T1000 (cell line): ENCODE measurements around the gene PLEKHA8.

Experiments
- DNase-seq: peaks from one replicate; lab custom pipeline; 2025; ENCODE audit warnings: mixed read lengths; lab: John Stamatoyannopoulos, UW

The PLEKHA8 gene

GRCh38 chr7:30112103-30112713, 84.0 kb downstream of the PLEKHA8 start:
- DNase-seq: no peak

DNA sequence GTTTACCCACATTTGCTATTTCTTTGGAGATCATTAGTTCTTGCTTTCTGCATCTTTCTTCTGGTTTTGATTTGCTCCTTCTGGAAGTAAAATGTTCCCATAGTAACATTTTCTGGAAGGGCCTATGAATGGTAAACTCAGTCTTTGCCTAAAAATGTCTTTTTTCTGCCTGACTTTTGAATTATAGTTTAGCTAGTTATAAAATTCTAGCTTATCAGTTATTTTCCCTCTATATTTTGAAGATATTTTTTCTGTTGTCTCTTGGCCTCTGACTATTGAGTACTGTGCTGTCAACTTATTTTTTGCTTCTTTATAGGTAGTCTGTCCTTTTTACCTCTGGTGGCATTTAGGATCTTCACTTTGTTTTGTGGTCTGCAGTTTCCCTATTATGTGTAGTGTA, 84.9 kb downstream of the PLEKHA8 start:
- DNase-seq: no peak

- no peak for DNase-seq
Measured at GRCh38 chr7:30114536-30115238, 86.5 kb downstream of the PLEKHA8 start.

DNA sequence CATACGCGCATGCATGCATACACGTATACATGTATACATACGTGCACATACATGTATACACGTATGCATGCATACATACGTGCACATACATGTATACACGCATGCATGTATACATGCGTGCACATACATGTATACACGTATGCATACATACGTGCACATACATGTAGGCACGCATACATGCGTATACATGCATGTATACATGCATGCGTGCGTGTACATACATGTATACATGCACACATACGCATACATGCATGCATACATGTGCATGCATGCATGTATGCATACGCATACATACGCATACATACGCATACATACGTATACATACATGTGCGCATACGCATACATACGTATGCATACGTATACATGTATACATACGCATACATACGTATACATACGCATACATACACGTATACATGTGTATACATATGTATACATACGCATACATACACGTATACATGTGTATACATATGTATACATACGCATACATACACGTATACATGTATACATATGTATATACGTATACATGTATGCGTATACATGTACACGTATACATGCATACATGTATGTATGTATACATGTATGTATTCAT, 87.6 kb downstream of the PLEKHA8 start:
- no peak for DNase-seq

- no peak for DNase-seq
Measured at GRCh38 chr7:30116771-30117170, 88.6 kb downstream of the PLEKHA8 start.

DNA sequence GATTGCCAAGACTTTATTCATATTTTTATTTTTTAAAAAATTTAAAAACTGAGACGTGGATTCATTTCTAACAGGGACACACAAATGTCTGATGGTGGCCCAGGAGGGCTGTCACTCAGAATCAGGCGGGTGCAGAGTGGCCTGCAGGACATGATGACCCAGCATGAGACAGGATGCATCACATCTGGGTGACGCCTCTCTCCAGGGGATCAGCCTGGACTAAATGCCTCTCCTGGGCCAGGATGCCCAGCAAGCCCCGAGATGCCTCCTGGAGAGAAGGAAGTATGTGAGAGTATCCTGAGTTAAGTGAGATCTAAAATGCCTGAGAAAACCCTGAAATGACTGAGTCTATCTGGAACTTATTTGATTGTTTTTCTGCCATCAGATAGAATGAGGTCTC, 89.7 kb downstream of the PLEKHA8 start:
- no peak for DNase-seq

DNA sequence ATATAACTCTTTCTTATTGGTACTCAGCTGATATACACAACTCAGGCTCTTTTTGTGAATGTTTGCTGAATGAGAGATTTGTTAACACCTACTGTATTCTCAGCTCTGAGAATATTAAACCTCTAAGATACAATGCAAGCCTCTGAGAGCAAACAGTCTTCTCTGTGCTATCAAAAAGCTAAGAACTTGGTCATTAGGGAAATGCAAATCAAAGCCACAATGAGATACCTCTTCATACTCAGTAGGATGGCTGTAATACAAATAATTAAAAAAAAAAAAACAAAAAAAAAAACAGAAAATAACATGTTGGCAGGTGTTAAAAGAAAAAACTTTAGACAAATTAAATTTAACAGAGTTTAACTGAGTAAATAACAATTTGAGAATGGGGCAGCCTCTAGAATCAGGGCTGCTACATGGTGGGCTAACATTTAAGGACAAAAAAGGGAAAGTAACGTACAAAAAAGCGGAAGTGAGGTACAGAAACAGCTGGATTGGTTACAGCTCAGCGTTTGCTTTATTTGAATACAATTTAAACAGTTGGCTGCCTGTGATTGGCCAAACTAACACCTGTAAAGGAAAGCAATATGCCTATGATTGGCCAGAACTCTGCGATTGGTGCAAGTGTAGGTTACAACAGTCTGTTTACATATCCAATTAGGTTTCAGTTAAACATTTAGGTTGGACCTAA, 91.8 kb downstream of the PLEKHA8 start:
- no peak for DNase-seq

DNA sequence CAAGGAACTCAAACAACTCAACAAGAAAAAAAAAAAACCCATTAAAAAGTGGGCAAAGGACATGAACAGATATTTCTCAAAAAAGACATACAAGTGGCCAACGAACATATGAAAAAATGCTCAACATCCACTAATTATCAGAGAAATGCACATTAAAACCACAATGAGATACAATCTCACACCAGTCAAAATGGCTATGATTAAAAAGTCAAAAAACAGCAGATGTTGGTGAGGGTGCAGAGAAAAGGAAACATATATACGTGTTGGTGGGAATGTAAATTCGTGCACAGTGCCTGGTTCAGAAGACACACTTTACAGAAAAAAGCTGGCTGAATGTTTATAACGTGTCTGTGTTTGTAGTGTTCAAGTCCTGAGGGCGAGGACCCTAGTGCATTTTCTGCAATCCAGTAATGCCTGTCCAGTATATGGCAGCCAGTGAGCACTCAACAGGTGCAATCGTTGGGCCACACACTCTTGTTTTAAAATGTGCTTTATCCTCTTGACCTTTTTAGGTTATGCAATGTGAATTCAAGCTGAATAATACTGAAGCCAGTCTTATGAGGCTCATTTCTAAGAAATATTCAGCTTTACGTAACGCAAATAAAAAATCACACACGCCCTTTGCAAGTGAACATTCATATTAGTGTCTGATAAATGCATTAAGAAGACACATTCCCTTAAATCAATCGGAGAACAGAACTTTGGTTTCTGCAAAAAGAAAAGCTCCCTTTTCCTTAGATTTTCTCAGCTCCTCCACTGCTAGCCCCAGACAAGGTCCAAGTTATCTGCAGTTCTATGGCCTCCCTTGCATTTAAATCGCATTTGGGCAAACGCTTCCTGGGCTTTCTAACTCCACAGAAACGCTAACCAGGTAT, 105.8 kb downstream of the PLEKHA8 start:
- no peak for DNase-seq

DNA sequence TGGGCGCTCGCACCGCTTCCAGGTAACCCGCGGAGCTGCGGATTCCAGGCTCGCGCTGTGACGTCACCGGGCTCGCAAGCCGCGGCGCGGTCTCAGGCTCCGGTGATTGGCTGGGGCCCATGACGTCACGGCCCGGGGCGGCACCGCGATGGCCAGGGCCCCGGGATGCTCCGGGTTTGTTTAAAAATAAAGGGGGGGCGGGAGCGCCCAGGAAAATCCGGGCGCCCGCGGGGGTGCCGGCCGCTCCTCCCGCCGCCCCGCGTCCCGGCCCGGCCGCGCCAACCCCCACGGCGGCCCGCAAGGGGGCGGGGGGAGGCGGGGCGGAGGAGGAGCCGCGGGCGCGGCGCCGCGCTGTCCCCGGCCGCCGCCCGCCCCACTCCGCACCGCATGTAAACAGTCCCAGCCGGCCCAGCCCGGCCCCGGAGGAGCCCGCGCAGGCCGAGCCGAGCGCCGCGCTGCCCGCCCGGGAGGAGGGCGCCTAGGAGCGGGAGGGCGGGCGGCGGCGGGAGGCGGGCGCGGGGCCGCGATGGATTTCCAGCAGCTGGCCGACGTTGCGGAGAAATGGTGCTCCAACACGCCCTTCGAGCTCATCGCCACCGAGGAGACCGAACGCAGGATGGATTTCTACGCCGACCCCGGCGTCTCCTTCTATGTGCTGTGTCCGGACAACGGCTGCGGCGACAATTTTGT, 106.5 kb downstream of the PLEKHA8 start, which contains the start of gene MTURN:
MTURN (plus strand) TSS at position 376 of the 690 bp plus-strand sequence; CDS start at position 527, 151 bp downstream.
- DNase-seq: peak; percentile 80

DNA sequence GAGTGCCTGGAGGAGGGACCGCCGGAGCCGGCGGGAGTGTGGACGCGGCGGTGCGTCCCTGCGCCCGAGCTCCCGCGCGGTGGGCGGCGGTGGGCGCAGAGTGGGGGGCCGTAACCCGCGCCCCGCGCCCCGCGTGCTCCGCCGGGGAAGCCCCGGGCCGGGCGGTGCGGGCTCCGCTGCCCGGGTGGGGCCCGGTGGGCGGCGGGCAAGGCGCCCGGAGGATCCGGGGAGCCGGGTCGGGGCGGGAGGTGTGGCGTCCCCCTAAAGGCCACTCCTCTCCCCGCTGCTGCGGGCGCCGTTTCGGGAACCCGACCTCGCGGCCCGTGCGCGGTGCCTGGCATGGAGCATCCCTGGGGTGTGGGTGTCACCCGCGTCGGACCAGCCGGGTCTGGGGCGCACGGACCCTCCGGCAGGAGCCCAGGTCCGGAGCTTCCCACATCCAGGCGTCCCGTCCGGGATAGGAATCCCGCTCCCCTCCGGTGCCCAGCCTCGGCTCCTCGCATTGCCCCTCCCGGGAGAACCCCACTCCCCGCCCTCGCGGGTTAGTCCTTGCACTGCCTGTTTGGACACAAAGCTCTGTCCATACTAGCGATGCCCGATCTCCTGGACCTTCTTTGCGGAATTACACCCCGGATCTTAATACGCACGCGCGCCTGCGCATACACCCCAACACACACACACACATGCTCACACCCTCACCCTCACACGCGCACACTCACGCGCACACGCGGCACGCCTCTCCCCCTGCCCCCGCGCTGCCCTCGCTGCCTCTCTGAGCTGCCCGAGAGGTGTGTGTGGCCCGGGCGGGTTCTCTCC, 107.3 kb downstream of the PLEKHA8 start:
- DNase-seq: peak; percentile 55

- DNase-seq: no peak
Measured at GRCh38 chr7:30136117-30136731, 108.0 kb downstream of the PLEKHA8 start.

DNA sequence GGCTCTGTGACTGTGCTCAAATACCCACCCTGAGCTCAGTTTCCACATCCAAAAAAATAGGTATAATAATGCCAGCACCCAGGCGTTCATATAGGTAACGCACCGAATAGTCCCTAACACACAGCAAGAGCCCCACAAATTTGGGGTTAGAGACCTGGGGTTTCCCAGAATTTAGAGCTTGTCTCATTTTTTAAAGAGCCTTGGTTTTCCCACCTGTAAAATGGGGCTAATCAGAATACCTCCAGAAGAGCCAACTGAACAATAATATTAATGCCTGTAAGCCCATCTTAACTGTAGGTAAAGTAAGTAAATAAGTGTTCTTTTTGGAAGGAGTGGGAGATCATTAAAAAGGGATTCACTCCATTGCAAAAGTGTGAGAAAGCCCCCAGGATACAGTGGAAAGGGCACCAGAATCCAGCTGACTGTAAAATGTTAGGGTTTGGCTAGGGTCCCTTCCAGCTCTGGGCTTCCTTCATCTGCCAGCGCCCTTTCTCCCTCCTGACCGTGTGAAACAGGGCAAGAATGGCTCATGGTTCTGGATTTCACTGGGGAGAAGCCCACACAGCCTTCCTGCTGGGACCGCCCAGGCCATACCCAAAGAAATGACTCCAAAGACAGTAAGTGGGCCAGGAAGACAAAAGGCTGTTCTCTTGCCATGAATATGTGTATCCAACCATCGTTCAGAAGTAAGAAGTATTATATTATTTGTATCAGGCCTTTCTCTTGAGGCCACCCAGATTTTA, 108.7 kb downstream of the PLEKHA8 start:
- DNase-seq: no peak

DNA sequence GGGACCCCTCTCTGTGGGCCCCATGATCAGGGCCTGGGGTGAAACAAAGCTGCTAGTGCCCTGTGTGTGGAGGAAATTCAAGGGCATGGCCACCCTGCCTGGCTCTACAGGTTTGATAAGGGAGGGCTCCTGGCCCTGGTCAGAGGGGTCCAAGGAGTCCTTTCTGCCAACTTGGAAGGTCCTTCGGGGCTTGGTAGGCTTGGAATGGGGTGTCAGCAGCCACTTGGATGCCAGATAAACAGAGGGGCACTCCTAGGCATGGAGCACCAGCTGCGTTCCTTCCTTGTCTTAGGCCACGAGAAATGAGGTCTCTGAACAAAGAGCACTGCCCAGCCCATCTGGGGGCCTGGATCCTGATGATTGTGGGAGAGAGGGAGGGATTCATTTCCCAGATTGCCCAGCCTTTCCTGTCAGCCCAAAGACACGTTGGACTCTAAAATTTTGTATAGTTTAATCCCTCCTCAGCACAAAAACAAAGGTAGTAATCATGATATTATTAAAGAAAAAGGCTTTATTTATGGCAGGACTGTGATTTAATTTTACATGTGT, 111.7 kb downstream of the PLEKHA8 start:
- no peak for DNase-seq

DNA sequence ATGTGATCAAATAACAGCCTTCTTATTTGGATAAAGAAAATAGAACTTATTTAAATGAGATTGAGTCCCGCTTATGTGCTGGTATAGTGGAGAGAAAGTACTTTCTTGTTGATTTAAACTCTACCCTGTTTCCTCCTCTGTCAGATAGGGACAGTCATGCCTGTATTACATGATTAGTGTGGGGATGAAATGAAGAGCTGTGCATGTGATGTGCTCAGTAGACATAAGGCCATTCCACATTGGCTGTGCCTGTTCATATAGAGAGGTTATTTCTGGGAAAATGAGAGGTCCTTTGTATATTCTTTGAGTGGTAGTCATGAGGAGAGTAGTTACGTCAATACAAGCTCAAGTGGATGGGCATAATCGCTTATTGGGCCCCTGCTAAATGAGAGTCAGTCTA, 112.2 kb downstream of the PLEKHA8 start:
- no peak for DNase-seq

GRCh38 chr7:30142710-30143109, 114.5 kb downstream of the PLEKHA8 start:
- DNase-seq: peak; percentile 3

DNA sequence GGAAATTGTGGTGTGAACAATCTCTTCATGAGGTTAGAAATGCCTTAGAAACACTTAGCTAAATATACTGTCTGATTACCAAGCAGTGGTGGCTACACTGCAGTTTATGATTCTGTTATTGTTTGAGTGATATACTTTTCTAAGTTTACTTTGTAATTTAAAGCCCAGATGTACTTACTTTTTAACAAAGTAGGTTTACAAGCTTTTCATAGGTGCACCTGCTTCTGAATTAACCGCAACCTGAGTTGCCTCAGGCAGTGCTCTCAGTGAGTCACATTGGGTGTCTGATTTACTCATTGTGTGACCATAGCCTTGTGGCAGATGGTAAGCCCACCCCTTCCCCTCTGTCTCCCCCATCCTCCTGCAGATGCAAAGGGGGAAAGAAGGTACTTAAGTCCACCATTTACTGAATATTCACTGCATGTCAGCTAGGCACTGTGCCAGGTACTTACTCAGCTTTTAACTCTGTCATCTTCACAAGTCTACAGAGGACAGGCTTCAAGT, 115.6 kb downstream of the PLEKHA8 start:
- no peak for DNase-seq

- DNase-seq: no peak
Measured at GRCh38 chr7:30144657-30145306, 116.6 kb downstream of the PLEKHA8 start.

DNA sequence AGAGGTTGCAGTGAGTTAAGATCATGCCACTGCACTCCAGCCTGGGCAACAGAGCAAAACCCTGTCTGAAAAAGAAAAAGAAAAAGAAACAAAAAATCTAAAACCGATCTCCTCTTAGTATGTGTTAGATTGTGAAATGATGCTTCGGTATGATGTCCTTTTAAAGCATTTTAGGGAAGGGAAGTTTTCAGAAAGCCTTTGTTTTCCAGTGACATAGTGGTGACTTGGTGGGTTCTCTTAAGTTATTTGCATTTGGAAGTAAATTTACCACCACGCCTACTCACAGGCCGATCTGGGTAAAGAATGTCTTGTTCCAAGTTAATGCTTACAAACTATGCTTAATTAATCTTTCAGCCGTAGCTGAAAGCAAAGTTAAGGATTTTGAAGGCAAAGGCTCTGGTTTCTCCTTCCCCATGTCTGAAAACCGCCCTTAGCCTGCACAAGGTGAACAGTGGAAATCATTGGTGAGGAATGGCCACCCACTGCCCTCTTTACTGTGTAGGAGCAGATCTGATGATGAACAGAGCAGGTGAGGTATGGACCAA, 117.3 kb downstream of the PLEKHA8 start:
- no peak for DNase-seq
